C4-2B (cell line): Measurements from ENCODE around the gene SCN2A.

Experiments used
- H3K27ac ChIP-seq: fragments of 450-650 bp; 2 replicates; pipeline ENCODE4 v1.5.1; 2017
- CTCF ChIP-seq: fragments of 450-650 bp; conservative IDR thresholded peaks from 2 replicates; pipeline ENCODE4 v1.5.1; 2017; ENCODE audit warnings: mild to moderate bottlenecking
- ZFX ChIP-seq: fragments of 450-650 bp; IDR thresholded peaks from 2 replicates; pipeline ENCODE4 v1.6.1; 2017

SCN2A gene

DNA sequence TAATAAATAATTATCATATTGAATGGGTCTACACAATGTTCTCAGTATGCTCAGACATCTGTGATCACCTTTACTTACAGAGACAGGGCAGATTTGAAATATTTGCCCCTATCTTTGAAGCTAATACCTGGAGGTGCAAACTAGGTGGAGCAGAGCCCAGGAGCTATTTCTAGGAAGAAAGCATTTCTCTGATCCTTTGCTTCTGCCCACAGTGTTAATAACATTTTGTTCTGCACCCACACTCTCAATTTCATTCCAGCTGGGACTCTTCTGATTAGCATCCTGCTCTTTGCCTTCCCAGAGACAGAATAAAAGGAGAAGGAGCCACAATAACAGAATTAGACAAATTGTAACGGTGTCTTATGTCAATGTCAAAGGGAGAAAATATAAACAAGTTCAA, 11.6 kb upstream of the SCN2A start:
- H3K27ac ChIP-seq, result no peak overlapping the region
- TF ChIP-seq CTCF, result no peak
- no peak for TF ChIP-seq ZFX

DNA sequence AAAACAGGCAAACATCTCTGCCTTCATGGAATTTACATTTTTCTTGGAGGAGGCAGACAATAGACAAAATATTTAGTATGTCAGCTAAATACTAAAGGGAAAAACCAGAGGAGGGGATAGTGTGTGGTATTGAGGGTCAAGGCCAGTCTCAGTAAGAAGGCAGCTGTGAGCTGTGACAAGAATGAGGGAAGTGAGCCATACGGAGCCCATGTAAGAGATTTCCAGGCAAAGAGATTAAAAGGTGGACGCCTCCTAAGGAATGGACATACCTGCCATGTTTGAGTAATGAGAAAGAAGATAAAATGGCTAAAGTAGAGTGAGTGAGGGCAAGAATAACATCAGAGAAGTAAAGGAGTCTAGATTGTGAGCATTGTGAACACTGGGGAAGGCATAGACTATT, 2.2 kb upstream of the SCN2A start:
- H3K27ac ChIP-seq, result no peak overlapping the region
- no peak for TF ChIP-seq ZFX
- no peak for TF ChIP-seq CTCF

DNA sequence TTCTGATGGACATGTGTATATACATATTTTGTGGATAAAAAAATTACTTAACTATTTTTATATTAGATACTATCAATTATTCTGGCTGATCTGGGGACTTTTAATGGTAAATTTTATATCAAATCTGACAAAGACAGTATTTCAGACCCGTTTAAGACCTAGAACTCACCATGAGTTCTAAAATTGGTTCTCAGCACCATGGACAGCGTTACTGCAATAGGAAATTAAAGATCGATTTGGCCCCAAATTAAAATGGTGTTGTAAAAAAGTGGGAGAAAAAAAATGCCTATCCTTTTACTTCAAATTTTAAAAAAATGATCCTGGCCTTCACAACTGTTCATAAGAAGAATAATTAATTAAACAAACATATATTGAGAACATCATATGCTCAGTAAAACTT, 919 bp upstream of the SCN2A start:
- TF ChIP-seq ZFX (no peak), CTCF (no peak)
- no peak overlapping the region for H3K27ac ChIP-seq

DNA sequence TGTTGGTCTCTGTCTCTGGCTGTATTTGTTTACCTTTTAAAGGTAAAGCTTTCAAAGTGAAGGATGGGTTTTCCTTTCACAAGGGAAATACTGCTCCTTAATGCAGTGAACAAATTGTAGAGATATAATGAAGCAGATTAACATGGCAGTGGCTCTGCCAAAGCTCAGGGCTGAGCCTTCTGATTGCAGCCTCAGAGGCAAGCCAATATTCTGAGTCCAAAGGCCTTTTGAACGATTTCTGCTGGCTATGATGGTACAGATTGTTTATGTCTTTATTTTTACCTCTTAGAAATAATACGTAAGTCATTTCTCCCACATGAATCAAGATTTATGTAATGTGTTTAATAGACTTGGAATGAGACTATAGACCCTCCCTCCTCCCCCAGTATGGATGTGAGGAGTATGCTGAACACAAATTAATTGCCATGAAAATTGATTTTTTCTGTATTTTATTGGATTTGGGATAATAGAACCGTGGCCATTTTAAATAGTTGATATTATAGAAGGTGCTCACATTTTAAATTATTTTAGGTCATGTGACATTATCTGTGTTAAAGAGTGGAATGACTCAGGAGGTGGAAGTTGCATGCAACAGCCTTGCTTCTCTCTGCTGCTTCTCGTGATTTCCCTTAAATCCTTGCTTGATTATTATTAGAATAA, 772 bp downstream of the SCN2A start:
- H3K27ac ChIP-seq, result no peak overlapping the region
- TF ChIP-seq CTCF, result no peak
- TF ChIP-seq ZFX, result no peak

GRCh38 chr2:165240916-165241315, 1.7 kb downstream of the SCN2A start:
- TF ChIP-seq CTCF (no peak), ZFX (no peak)
- no peak overlapping the region for H3K27ac ChIP-seq

GRCh38 chr2:165245081-165245793, 6.0 kb downstream of the SCN2A start:
- TF ChIP-seq ZFX (no peak), CTCF (no peak)

DNA sequence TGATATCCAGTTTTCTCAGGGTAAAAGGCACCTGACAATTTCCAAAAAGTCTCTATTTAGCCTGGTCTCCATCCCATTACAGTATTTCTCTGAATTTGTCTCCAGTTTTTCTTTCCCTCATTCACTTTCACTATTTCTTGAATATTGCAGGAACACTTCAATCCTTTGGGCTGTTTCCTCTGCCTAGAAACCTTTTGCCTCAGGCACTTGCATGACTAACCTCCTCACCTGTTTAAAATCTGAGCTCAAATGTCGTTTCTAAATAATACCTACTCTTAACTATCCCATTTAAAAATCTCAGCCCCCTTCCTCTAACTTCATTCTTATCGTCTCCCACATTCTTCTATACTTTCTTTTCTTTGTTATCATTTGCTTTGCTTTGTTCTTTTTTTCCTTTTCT, 9.0 kb downstream of the SCN2A start:
- TF ChIP-seq ZFX, result no peak
- no peak for TF ChIP-seq CTCF

More at GRCh38 chr2:165245081-165245793, 6.0 kb downstream of the SCN2A start:
- H3K27ac ChIP-seq, result no peak overlapping the region

More for the DNA sequence above, 9.0 kb downstream of the SCN2A start:
- H3K27ac ChIP-seq, result no peak overlapping the region
